ENCODE data around the gene SZRD1. TPM values are rescaled to one million over a fixed set of nuclear protein-coding genes. Genes with fewer than 3 reads are reported as not detected.

Gene SZRD1
- total RNA-seq, 2 donors from 2014 or later = 79.4 to 85.4 TPM

DNA sequence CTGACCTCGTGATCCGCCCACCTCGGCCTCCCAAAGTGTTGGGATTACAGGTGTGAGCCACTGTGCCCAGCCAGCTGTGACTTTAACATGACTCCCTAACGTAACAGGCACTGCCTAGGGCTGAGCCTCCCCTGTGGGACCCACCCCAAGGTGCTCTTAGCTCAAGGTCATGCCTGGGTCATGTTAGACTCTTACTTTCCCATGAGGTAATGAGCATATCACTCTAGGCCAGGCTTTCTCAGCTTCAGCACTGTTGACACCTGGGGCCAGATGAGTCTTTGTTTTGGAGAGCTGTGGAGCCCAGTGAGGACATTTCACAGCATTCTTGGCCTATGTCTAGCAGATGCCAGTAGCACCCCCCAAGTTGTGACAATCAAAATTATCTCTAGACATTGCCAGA, 78.0 kb downstream of the SZRD1 start:
- H3K9me3 ChIP-seq = no peaks in the 10 kb centered on the region
- H3K4me3 ChIP-seq = no peak overlapping the region
- no peaks in the 10 kb centered on the region for H3K27me3 ChIP-seq (replicated peaks; ENCODE audit: insufficient read depth)

DNA sequence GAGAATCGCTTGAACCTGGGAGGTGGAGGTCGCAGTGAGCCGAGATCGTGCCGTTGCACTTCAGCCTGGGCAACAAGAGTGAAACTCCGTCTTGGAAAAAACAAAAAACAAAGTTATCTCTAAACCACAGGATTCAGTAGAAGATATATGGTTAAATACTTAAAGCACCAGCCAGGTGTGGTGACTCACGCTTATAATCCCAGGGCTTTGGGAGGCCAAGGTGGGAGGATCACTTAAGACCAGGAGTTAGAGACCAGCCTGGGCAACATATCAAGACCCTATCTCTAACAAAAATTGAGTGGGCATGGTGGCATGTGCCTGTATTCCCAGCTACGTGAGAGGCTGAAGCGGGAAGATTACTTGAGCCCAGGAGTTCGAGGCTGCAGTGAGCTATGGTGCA, 79.1 kb downstream of the SZRD1 start:
- H3K36me3 ChIP-seq = peaks cover 54% of the 10 kb centered on the region
- peaks cover 11 to 20% of the 10 kb centered on the region in 2 donors for H3K4me1 ChIP-seq (ENCODE audit: control insufficient read depth in 1 of 2, low read depth in 2 of 2)
- ATAC-seq (ENCODE audit: insufficient number of reproducible peaks, low FRiP score, low read depth) = no peak

More for the DNA sequence above, 78.0 kb downstream of the SZRD1 start:
- Histone ChIP-seq H3K36me3 (peaks cover 54% of the 10 kb centered on the region), H3K27ac (no peak overlapping the region), H3K4me1 (ENCODE audit: control insufficient read depth in 1 of 2, low read depth in 2 of 2) (peaks cover 11 to 21% of the 10 kb centered on the region in 2 donors)
- TF ChIP-seq, protein P1, sequence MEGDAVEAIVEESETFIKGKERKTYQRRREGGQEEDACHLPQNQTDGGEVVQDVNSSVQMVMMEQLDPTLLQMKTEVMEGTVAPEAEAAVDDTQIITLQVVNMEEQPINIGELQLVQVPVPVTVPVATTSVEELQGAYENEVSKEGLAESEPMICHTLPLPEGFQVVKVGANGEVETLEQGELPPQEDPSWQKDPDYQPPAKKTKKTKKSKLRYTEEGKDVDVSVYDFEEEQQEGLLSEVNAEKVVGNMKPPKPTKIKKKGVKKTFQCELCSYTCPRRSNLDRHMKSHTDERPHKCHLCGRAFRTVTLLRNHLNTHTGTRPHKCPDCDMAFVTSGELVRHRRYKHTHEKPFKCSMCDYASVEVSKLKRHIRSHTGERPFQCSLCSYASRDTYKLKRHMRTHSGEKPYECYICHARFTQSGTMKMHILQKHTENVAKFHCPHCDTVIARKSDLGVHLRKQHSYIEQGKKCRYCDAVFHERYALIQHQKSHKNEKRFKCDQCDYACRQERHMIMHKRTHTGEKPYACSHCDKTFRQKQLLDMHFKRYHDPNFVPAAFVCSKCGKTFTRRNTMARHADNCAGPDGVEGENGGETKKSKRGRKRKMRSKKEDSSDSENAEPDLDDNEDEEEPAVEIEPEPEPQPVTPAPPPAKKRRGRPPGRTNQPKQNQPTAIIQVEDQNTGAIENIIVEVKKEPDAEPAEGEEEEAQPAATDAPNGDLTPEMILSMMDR (IDR thresholded peaks at IDR 0.05) = no peak
- no peak for DNase-seq (ENCODE audit: low spot score)
- ATAC-seq (ENCODE audit: insufficient number of reproducible peaks, low FRiP score, low read depth) = no peak

DNA sequence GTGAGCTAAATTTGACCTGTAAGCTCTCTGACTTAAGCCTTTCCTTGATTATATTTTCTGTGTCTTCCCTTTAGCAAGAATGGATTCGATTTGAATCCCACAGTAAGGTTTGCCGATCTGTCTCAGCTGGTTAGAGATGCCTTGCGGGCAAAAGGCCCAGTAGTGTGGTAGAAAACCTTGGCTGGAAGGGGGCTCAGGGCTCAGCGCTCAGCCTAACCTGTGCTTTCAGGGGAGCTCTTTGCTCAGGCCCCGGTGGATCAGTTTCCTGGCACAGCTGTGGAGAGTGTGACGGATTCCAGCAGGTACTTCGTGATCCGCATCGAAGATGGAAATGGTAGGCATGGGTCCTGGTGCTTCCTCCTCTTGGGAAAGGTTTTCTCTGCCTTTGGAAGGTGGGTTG, 80.6 kb downstream of the SZRD1 start:
- TF ChIP-seq, protein P1 (IDR thresholded peaks at IDR 0.05) = no peak

More for the DNA sequence above, 79.1 kb downstream of the SZRD1 start:
- TF ChIP-seq, protein P1 (IDR thresholded peaks at IDR 0.05) = no peak
- H3K27me3 ChIP-seq (replicated peaks; ENCODE audit: insufficient read depth) = no peaks in the 10 kb centered on the region
- no peak overlapping the region for H3K27ac ChIP-seq
- H3K4me3 ChIP-seq = no peak overlapping the region
- no peak for DNase-seq (ENCODE audit: low spot score)
- H3K9me3 ChIP-seq = no peaks in the 10 kb centered on the region

More for the DNA sequence above, 80.6 kb downstream of the SZRD1 start:
- no peak overlapping the region for H3K27ac ChIP-seq
- ATAC-seq (ENCODE audit: insufficient number of reproducible peaks, low FRiP score, low read depth) (no peak), DNase-seq (ENCODE audit: low spot score) (no peak)
- H3K4me3 ChIP-seq = no peak overlapping the region
- peaks cover 63% of the 10 kb centered on the region for H3K36me3 ChIP-seq
- H3K27me3 ChIP-seq (replicated peaks; ENCODE audit: insufficient read depth) = no peaks in the 10 kb centered on the region
- H3K9me3 ChIP-seq = no peaks in the 10 kb centered on the region
- H3K4me1 ChIP-seq (ENCODE audit: control insufficient read depth in 1 of 2, low read depth in 2 of 2) = peaks cover under 1 to 4% of the 10 kb centered on the region in 2 donors

Other genes with a start within 250 kb of the SZRD1 start
- gene EPHA2, start 211.2 kb upstream of the SZRD1 start, total RNA-seq = 10 to 100 TPM; 20.3 to 32.9 TPM
- gene ARHGEF19, start 154.6 kb upstream of the SZRD1 start, total RNA-seq = 1 to 10 TPM; 8.1 to 8.5 TPM
- gene CPLANE2, start 130.1 kb upstream of the SZRD1 start, total RNA-seq = 10 to 100 TPM in 1 of 2 donors, 1 to 10 TPM in 1; 9.3 to 14.6 TPM
- 10 to 100 TPM; 71.2 to 72.2 TPM for gene FBXO42, start 14.8 kb upstream of the SZRD1 start, total RNA-seq
- gene SPATA21, start 70.2 kb downstream of the SZRD1 start, total RNA-seq = not detected
- 10 to 100 TPM; 38.9 to 55.1 TPM for gene NECAP2, start 73.5 kb downstream of the SZRD1 start, total RNA-seq
- gene RNU1-1, start 147.0 kb downstream of the SZRD1 start, total RNA-seq = under 1 TPM; under 0.01 TPM
- 10 to 100 TPM; 21.0 to 63.2 TPM for gene NBPF1, start 246.3 kb downstream of the SZRD1 start, total RNA-seq

All from thoracic aorta (tissue), 2 donors.